ENCODE results near the gene ME3.

ME3 gene

GRCh38 chr11:86488553-86488952 is 183.9 kb downstream of the ME3 start:
- H3K9me2 ChIP-seq (replicated peaks; ENCODE audit: insufficient read depth, low read length), result no peaks in the 10 kb centered on the region
- no peaks in the 10 kb centered on the region for H3K36me3 ChIP-seq (replicated peaks; ENCODE audit: insufficient read depth, low read length)
- DNase-seq, result no peak
- H3F3A ChIP-seq (ENCODE audit: insufficient read depth, low read length), result no peaks in the 10 kb centered on the region
- no peaks in the 10 kb centered on the region for H3K4me1 ChIP-seq (ENCODE audit: low read length)
- no peak overlapping the region for H3K27ac ChIP-seq (ENCODE audit: low read length)
- no peaks in the 10 kb centered on the region for H3K9me3 ChIP-seq (replicated peaks; ENCODE audit: insufficient read depth, low read length)
- no peaks in the 10 kb centered on the region for H3K79me2 ChIP-seq (ENCODE audit: low read length)
- no peak overlapping the region for H3K4me3 ChIP-seq (ENCODE audit: low read length)
- H3K9ac ChIP-seq (ENCODE audit: low read length), result no peak overlapping the region
- H3K4me2 ChIP-seq (ENCODE audit: low read depth, low read length), result no peak overlapping the region
- no peak overlapping the region for H2AFZ ChIP-seq (ENCODE audit: low read length)
- no peak for TF ChIP-seq CTCF (IDR thresholded peaks at IDR 0.05; ENCODE audit: low read length)
- no peak for TF ChIP-seq EZH2 (optimal IDR thresholded peaks at IDR 0.05; ENCODE audit: low read depth, low read length)
- no peak for TF ChIP-seq EZH2phosphoT487 (IDR thresholded peaks at IDR 0.05; ENCODE audit: low read length)
- no peaks in the 10 kb centered on the region for H4K20me1 ChIP-seq (ENCODE audit: insufficient read depth, low read length)
- H3K27me3 ChIP-seq (replicated peaks; ENCODE audit: insufficient read depth, low read length), result no peaks in the 10 kb centered on the region

- Histone ChIP-seq H4K20me1 (ENCODE audit: insufficient read depth, low read length) (no peaks in the 10 kb centered on the region), H3K36me3 (replicated peaks; ENCODE audit: insufficient read depth, low read length) (no peaks in the 10 kb centered on the region), H2AFZ (ENCODE audit: low read length) (no peak overlapping the region), H3K27ac (ENCODE audit: low read length) (no peak overlapping the region), H3K79me2 (ENCODE audit: low read length) (no peaks in the 10 kb centered on the region), H3K9me2 (replicated peaks; ENCODE audit: insufficient read depth, low read length) (no peaks in the 10 kb centered on the region), H3K27me3 (replicated peaks; ENCODE audit: insufficient read depth, low read length) (no peaks in the 10 kb centered on the region), H3F3A (ENCODE audit: insufficient read depth, low read length) (no peaks in the 10 kb centered on the region), H3K4me2 (ENCODE audit: low read depth, low read length) (no peak overlapping the region), H3K9ac (ENCODE audit: low read length) (no peak overlapping the region), H3K9me3 (replicated peaks; ENCODE audit: insufficient read depth, low read length) (no peaks in the 10 kb centered on the region), H3K4me1 (ENCODE audit: low read length) (no peaks in the 10 kb centered on the region), H3K4me3 (ENCODE audit: low read length) (no peak overlapping the region)
- TF ChIP-seq EZH2phosphoT487 (IDR thresholded peaks at IDR 0.05; ENCODE audit: low read length) (no peak), CTCF (IDR thresholded peaks at IDR 0.05; ENCODE audit: low read length) (no peak), EZH2 (optimal IDR thresholded peaks at IDR 0.05; ENCODE audit: low read depth, low read length) (no peak)
- DNase-seq, result no peak
Measured at GRCh38 chr11:86487671-86488070, 184.7 kb downstream of the ME3 start.

- TF ChIP-seq EZH2 (optimal IDR thresholded peaks at IDR 0.05; ENCODE audit: low read depth, low read length) (no peak), EZH2phosphoT487 (IDR thresholded peaks at IDR 0.05; ENCODE audit: low read length) (no peak), CTCF (IDR thresholded peaks at IDR 0.05; ENCODE audit: low read length) (no peak)
- no peaks in the 10 kb centered on the region for H3K36me3 ChIP-seq (replicated peaks; ENCODE audit: insufficient read depth, low read length)
- H3F3A ChIP-seq (ENCODE audit: insufficient read depth, low read length), result no peaks in the 10 kb centered on the region
- H3K27me3 ChIP-seq (replicated peaks; ENCODE audit: insufficient read depth, low read length), result no peaks in the 10 kb centered on the region
- no peak overlapping the region for H3K4me2 ChIP-seq (ENCODE audit: low read depth, low read length)
- H3K27ac ChIP-seq (ENCODE audit: low read length), result no peak overlapping the region
- no peaks in the 10 kb centered on the region for H3K9me2 ChIP-seq (replicated peaks; ENCODE audit: insufficient read depth, low read length)
- H3K9me3 ChIP-seq (replicated peaks; ENCODE audit: insufficient read depth, low read length), result no peaks in the 10 kb centered on the region
- no peaks in the 10 kb centered on the region for H3K79me2 ChIP-seq (ENCODE audit: low read length)
- DNase-seq, result no peak
- no peaks in the 10 kb centered on the region for H4K20me1 ChIP-seq (ENCODE audit: insufficient read depth, low read length)
- H2AFZ ChIP-seq (ENCODE audit: low read length), result no peak overlapping the region
- H3K4me1 ChIP-seq (ENCODE audit: low read length), result no peaks in the 10 kb centered on the region
- no peak overlapping the region for H3K9ac ChIP-seq (ENCODE audit: low read length)
- no peak overlapping the region for H3K4me3 ChIP-seq (ENCODE audit: low read length)
Measured at GRCh38 chr11:86486261-86487030, 186.0 kb downstream of the ME3 start.

Data from MM.1S (cell line).